HEK293 (cell line): Measurements from ENCODE around the gene TTLL11.

Source experiments
- CTCF ChIA-PET: fragments of 350-600 bp; formaldehyde crosslinking; extraction: SDS; loops from one replicate; lab custom pipeline; 2021; ENCODE audit warnings: antibody characterized with exemption; lab: Yijun Ruan, JAX
- POLR2A ChIA-PET: fragments of 300-600 bp; formaldehyde crosslinking; extraction: SDS; loops from one replicate; lab custom pipeline; 2020; ENCODE audit warnings: antibody characterized with exemption, inconsistent platforms; lab: Yijun Ruan, JAX
- H3K27ac ChIP-seq: fragments of 200-500 bp; sonication (Bioruptor generic); 2 replicates; pipeline ENCODE4 v1.5.1; 2014; ENCODE audit warnings: low read depth, low read length, control low read depth, inconsistent platforms; ENCODE audit errors: extremely low read depth
- H3K36me3 ChIP-seq, 2 experiments: fragments of 200-500 bp in 1 of 2; sonication (Bioruptor generic) in 1 of 2; 1 replicate in 1 of 2; 2 replicates in 1 of 2; pipeline ENCODE4 v1.5.1; 2014 to 2017; ENCODE audit warnings: inconsistent platforms in 2 of 2, low read length in 2 of 2; ENCODE audit not compliant: control insufficient read depth in 2 of 2, insufficient read depth in 1 of 2
- H3K4me1 ChIP-seq: fragments of 200-500 bp; sonication (Bioruptor generic); 2 replicates; pipeline ENCODE4 v1.5.1; 2014; ENCODE audit warnings: mild to moderate bottlenecking, low read length, inconsistent platforms; ENCODE audit not compliant: control insufficient read depth, insufficient read depth
- H3K4me3 ChIP-seq: 2 replicates; pipeline ENCODE4 v1.5.1; 2011; ENCODE audit warnings: low read depth, mild to moderate bottlenecking, control low read depth, low read length, moderate library complexity
- H3K9me3 ChIP-seq: fragments of 200-500 bp; sonication (Bioruptor generic); 2 replicates; pipeline ENCODE4 v1.5.1; 2014; ENCODE audit warnings: low read depth, low read length, inconsistent platforms; ENCODE audit not compliant: control insufficient read depth, insufficient read depth
- BCL11B ChIP-seq: fragments of 450-650 bp; formaldehyde crosslinking; IDR thresholded peaks from 2 replicates; pipeline ENCODE4 v1.5.1; 2016; ENCODE audit warnings: low read depth, missing biosample characterization, missing genetic modification characterization
- HOXA7 ChIP-seq: sonication (generic); formaldehyde crosslinking; IDR thresholded peaks from 2 replicates; pipeline ENCODE4 v1.8.1; 2022; ENCODE audit warnings: missing genetic modification reagents, borderline replicate concordance
- OVOL3 ChIP-seq: fragments of 450-650 bp; formaldehyde crosslinking; IDR thresholded peaks from 2 replicates; pipeline ENCODE4 v1.5.1; 2016; ENCODE audit warnings: missing biosample characterization, missing genetic modification characterization
- PRDM6 ChIP-seq: fragments of 450-650 bp; formaldehyde crosslinking; IDR thresholded peaks from 2 replicates; pipeline ENCODE4 v1.5.1; 2017; ENCODE audit warnings: missing biosample characterization, missing genetic modification characterization
- RBAK ChIP-seq: fragments of 450-650 bp; formaldehyde crosslinking; IDR thresholded peaks from 2 replicates; pipeline ENCODE4 v1.5.1; 2016; ENCODE audit warnings: missing biosample characterization, missing genetic modification characterization
- SALL2 ChIP-seq: fragments of 450-650 bp; formaldehyde crosslinking; IDR thresholded peaks from 2 replicates; pipeline ENCODE4 v1.5.0; 2017; ENCODE audit warnings: missing biosample characterization, mild to moderate bottlenecking, missing genetic modification characterization, borderline replicate concordance
- YY1 ChIP-seq: fragments of 450-650 bp; formaldehyde crosslinking; IDR thresholded peaks from 2 replicates; pipeline ENCODE4 v1.5.1; 2018; ENCODE audit warnings: missing biosample characterization, missing genetic modification characterization
- ZBTB11 ChIP-seq: fragments of 450-650 bp; formaldehyde crosslinking; conservative IDR thresholded peaks from 2 replicates; pipeline ENCODE4 v1.5.1; 2016; ENCODE audit warnings: low read depth, missing biosample characterization, missing genetic modification characterization
- ZBTB20 ChIP-seq: fragments of 450-650 bp; formaldehyde crosslinking; IDR thresholded peaks from 2 replicates; pipeline ENCODE4 v1.5.1; 2016; ENCODE audit warnings: missing biosample characterization, missing genetic modification characterization
- ZNF10 ChIP-seq: fragments of 450-650 bp; formaldehyde crosslinking; IDR thresholded peaks from 2 replicates; pipeline ENCODE4 v1.5.1; 2017; ENCODE audit warnings: missing biosample characterization, missing genetic modification characterization
- ZNF132 ChIP-seq: fragments of 450-650 bp; formaldehyde crosslinking; IDR thresholded peaks from 2 replicates; pipeline ENCODE4 v1.5.1; 2017; ENCODE audit warnings: missing biosample characterization, missing genetic modification characterization, borderline replicate concordance
- ZNF155 ChIP-seq: fragments of 450-650 bp; formaldehyde crosslinking; IDR thresholded peaks from 2 replicates; pipeline ENCODE4 v1.5.1; 2016; ENCODE audit warnings: missing biosample characterization, missing genetic modification characterization
- ZNF174 ChIP-seq: fragments of 450-650 bp; formaldehyde crosslinking; IDR thresholded peaks from 2 replicates; pipeline ENCODE4 v1.5.0; 2017; ENCODE audit warnings: missing biosample characterization, mild to moderate bottlenecking, missing genetic modification characterization
- ZNF214 ChIP-seq: fragments of 450-650 bp; formaldehyde crosslinking; IDR thresholded peaks from 2 replicates; pipeline ENCODE4 v1.5.1; 2017; ENCODE audit warnings: missing biosample characterization, mild to moderate bottlenecking, missing genetic modification characterization, borderline replicate concordance
- ZNF221 ChIP-seq: fragments of 450-650 bp; formaldehyde crosslinking; IDR thresholded peaks from 2 replicates; pipeline ENCODE4 v1.5.1; 2017; ENCODE audit warnings: missing biosample characterization, missing genetic modification characterization, borderline replicate concordance
- ZNF311 ChIP-seq: fragments of 450-650 bp; formaldehyde crosslinking; IDR thresholded peaks from 2 replicates; pipeline ENCODE4 v1.5.1; 2017; ENCODE audit warnings: missing biosample characterization, missing genetic modification characterization, borderline replicate concordance
- ZNF48 ChIP-seq: fragments of 450-650 bp; formaldehyde crosslinking; IDR thresholded peaks from 2 replicates; pipeline ENCODE4 v1.5.1; 2016; ENCODE audit warnings: missing biosample characterization, missing genetic modification characterization
- ZNF501 ChIP-seq: fragments of 450-650 bp; formaldehyde crosslinking; IDR thresholded peaks from 2 replicates; pipeline ENCODE4 v1.5.1; 2016; ENCODE audit warnings: missing biosample characterization, missing genetic modification characterization
- ZNF621 ChIP-seq: fragments of 450-650 bp; formaldehyde crosslinking; IDR thresholded peaks from 2 replicates; pipeline ENCODE4 v1.5.1; 2017; ENCODE audit warnings: missing biosample characterization, missing genetic modification characterization
- ZNF704 ChIP-seq: fragments of 450-650 bp; formaldehyde crosslinking; IDR thresholded peaks from 2 replicates; pipeline ENCODE4 v1.5.1; 2016; ENCODE audit warnings: missing biosample characterization, missing genetic modification characterization
- TF ChIP-seq, protein P1 (sequence below): fragments of 450-650 bp; formaldehyde crosslinking; IDR thresholded peaks from 2 replicates; pipeline ENCODE4; 2016; ENCODE audit warnings: missing biosample characterization, missing genetic modification characterization
- TF ChIP-seq, protein P2 (sequence below): fragments of 450-650 bp; formaldehyde crosslinking; IDR thresholded peaks from 2 replicates; pipeline ENCODE4 v1.5.1; 2016; ENCODE audit warnings: missing biosample characterization, missing genetic modification characterization

TTLL11 gene

DNA sequence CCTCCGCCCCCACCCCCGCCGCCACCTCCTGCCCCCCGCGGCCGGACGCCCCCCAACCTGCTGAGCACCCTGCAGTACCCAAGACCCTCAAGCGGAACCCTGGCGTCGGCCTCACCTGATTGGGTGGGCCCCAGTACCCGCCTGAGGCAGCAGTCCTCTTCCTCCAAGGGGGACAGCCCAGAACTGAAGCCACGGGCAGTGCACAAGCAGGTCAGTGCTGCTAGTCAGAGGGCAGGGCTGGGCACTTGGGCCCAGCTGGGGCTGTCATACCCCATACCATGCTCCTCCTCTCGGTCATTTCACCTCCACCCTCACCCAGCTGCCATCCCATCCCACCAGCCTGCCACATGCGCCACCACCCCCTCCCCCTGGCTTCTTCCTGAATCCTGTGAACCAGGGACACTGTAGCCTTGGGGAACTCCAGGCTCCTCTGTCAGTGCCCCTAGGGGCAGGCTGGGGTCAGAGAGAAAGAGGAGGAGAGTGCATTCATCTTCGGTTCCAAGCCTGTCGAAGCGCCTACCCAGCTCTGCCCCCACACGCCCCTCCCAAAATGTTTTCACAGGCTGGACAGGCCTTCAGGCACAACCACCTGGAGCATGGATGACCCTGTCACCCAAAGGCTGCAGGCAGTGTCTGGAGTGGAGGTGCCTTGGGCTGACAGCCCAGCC, 319.7 kb downstream of the TTLL11 start (continued):
- TF ChIP-seq ZBTB11 (tag by site-specific recombination), result no peak
- no peak for TF ChIP-seq ZNF155 (tag by site-specific recombination)
- TF ChIP-seq HOXA7, result no peak
- TF ChIP-seq, protein P1, sequence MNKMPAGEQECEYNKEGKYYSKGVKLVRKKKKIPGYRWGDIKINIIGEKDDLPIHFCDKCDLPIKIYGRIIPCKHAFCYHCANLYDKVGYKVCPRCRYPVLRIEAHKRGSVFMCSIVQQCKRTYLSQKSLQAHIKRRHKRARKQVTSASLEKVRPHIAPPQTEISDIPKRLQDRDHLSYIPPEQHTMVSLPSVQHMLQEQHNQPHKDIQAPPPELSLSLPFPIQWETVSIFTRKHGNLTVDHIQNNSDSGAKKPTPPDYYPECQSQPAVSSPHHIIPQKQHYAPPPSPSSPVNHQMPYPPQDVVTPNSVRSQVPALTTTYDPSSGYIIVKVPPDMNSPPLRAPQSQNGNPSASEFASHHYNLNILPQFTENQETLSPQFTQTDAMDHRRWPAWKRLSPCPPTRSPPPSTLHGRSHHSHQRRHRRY (tag by site-specific recombination), result no peak

GRCh38 chr9:121772600-121773285, 320.4 kb downstream of the TTLL11 start:
- Histone ChIP-seq H3K4me1 (no peaks in the 10 kb centered on the region), H3K27ac (no peak overlapping the region), H3K36me3 (peaks cover 0 to 97% of the 10 kb centered on the region in 2 experiments; a peak in 2 of 3 replicates), H3K4me3 (no peak overlapping the region), H3K9me3 (no peaks in the 10 kb centered on the region)
- CTCF ChIA-PET, result no interaction called here
- POLR2A ChIA-PET, result interaction anchor here (0.6 kb wide), 1 partner anchor 500 kb away, joined by 3 read pairs; no protein-coding TSS in a partner anchor
- TF ChIP-seq RBAK (tag by site-specific recombination) (no peak), ZNF221 (tag by site-specific recombination) (no peak), OVOL3 (tag by site-specific recombination) (no peak), ZNF704 (tag by site-specific recombination) (no peak), PRDM6 (tag by site-specific recombination) (no peak), SALL2 (no peak), ZNF311 (no peak), YY1 (tag by site-specific recombination) (no peak), BCL11B (no peak), ZNF132 (tag by site-specific recombination) (no peak), ZNF174 (tag by site-specific recombination) (no peak), ZNF501 (tag by site-specific recombination) (no peak), ZNF621 (tag by site-specific recombination) (no peak), ZBTB20 (tag by site-specific recombination) (no peak), ZNF214 (tag by site-specific recombination) (no peak), ZNF10 (tag by site-specific recombination) (no peak), ZNF48 (tag by site-specific recombination) (no peak)
- TF ChIP-seq, protein P2, sequence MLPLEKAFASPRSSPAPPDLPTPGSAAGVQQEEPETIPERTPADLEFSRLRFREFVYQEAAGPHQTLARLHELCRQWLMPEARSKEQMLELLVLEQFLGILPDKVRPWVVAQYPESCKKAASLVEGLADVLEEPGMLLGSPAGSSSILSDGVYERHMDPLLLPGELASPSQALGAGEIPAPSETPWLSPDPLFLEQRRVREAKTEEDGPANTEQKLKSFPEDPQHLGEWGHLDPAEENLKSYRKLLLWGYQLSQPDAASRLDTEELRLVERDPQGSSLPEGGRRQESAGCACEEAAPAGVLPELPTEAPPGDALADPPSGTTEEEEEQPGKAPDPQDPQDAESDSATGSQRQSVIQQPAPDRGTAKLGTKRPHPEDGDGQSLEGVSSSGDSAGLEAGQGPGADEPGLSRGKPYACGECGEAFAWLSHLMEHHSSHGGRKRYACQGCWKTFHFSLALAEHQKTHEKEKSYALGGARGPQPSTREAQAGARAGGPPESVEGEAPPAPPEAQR (tag by site-specific recombination), result no peak
